GM19324 (cell line): Measurements from ENCODE around the gene GAS1.

ENCODE experiments used
- ATAC-seq: cut with Tn5 transposase; IDR thresholded peaks from one replicate; pipeline ENCODE4 v1.9.1; 2021; ENCODE audit warnings: mild to moderate bottlenecking, moderate library complexity; ENCODE audit not compliant: unreplicated experiment, low FRiP score

GAS1 gene

DNA sequence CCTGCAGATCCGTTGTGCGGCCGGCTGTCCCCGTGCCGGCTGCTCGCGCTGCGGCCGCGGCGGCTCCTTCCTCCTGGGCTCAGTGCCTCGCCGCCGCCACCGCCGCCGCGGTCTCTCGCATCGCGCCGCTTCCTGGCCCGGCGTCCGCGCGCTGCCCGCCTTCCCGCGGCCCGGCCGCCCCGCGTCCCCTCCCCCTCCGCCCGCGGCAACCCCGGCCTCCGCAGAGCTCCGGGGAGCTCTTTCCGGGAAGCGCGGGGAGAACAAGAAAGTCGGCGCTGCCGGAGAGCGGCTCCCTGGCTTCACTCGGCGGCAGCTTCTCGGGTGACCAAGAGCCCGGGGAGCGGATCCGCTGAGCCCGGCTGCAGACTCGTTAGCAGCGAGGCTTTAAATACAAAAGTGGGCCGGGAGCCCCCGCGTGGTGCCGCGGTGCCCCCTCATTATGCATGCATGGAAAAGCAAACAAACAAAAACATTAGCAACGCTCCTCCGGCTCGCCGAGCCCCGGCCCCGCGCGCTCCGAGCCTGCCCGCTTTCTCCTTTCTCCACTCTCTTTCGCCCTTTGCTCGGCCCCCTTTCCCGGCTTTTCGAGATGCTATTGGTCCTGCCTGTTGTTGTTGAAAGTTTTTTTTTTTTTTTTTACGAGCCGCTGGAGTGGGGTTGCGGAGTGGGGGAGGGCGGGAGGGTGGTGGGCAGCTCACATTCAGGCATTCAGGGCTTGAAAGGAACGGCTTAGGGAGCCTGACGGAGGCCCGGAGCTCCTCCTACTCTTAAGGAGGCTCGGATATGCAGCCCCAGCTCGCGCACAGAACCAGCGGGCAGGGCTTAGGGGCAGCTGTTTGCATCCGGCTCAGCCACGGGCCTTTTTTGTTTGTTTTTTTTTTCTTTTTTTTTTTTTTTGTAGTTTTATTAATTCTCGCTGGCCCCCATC is at the start of gene GAS1:
TSS of gene GAS1 (minus strand) at position 361 of the 928 bp plus-strand sequence. CDS start 727 bp downstream, outside the sequence.
- peak; percentile 45 for ATAC-seq

DNA sequence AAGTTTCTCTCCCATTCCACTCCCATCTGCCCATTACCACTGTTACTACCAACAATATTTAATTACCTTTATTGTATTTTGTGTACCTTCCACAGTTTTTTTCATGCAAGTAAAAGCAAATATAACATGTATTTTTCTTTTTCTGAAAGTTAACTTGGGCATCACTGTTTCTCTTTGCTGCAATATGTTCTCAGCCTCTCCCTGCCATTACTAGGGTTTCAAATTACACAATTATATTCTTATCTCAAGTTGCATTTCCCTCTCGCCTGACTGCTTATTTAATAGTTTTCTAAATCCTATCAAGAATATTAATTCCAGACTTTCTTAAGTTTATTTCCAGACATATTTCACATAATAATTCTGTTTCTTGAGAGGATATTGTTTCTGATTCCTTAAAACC is 46.9 kb upstream of the GAS1 start:
- ATAC-seq = no peak

- no peak for ATAC-seq
Measured at GRCh38 chr9:86993830-86994229, 46.5 kb upstream of the GAS1 start.

DNA sequence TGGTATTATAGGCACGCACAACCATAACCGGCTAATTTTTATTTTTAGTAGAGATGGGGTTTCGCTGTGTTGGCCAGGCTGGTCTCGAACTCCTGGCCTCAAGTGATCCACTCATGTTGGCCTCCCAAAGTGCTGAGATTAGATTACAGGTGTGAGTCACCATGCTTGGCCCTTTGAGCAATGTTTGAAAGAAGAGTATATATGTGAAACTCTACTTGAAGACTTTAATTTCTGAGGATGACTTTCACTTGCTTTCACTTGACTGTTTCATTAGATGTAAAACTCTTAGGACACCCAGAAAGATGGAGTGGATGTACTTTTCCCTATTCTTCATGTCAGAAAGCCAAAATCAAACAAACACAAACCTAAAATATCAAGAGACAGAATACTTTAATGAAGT is 43.8 kb upstream of the GAS1 start:
- no peak for ATAC-seq

- no peak for ATAC-seq
Measured at GRCh38 chr9:86990290-86990689, 43.0 kb upstream of the GAS1 start.

GRCh38 chr9:86987900-86988299 is 40.6 kb upstream of the GAS1 start:
- no peak for ATAC-seq

DNA sequence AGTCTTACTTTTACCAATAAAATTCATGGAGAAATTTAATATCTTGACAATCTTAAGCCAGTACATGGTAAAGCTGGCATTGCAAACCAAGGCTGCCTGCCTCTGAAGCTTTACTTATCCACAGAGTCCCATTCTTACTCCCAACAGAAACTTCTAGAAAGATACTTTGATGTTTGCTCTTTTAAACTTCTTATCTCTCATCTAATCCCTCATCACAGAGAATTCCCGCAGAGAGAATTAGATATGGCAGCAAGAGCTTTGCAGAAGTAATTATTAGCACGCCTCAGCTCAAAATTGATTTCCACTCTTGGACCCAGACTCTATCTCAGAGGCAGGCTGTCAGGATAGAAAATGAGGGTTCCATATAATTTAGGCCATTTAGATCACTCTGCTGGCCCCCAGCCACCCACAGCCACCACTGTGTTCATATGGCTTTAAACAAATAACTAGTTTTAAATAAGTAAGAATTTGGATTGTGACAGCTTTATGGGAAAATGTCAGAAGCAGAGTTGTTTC is 37.9 kb upstream of the GAS1 start:
- no peak for ATAC-seq

DNA sequence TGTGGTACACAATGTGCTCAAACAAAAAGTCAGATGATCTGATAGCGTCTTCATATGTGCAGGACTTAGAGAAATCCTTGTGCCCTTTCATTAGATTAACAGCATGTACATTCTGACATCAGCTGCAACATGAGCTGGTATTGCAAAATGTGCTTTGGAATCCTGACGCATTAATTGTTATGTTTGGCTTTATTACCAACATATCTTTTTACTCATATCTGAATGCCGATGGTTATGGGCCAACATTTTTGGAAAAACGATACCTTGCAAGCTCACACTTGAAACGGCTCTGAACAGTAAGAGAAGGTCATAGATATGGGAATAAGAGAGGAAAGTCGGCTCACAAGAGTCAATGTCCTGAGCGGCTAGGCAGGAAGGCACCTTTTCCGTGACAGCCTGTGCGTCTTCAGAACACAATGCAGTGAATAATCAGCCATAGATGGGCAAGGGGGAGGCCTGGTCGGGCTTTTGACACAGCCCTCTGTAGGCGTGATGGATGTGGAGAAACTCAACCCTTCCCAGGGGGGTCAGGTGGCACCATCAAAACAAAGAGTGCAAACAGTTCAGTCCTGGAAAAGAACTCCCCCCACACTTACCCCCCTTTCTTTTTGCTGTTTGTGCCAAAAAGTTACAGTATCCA is 36.4 kb upstream of the GAS1 start:
- no peak for ATAC-seq

DNA sequence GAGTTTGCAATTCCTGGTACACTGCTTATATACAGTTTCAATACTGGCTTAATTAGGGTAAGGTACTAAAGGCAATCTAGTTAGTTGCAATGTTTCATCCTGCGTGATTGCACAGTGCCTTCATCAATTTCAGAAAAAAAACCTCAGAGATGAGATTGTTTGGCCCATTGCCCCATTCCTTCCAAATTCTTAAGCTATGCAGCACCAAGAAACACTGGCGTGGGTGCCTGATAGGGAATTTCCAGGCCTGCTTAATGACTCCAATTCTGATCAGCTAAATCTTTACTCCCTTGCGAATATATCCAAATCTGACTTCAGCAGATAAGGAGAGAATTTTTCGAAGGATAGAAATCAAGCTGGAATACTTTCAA is 35.9 kb upstream of the GAS1 start:
- no peak for ATAC-seq

- no peak for ATAC-seq
Measured at GRCh38 chr9:86980802-86981201, 33.5 kb upstream of the GAS1 start.

GRCh38 chr9:86979657-86980056 is 32.4 kb upstream of the GAS1 start:
- no peak for ATAC-seq

- ATAC-seq = no peak
Measured at GRCh38 chr9:86978922-86979474, 31.7 kb upstream of the GAS1 start.

- ATAC-seq = no peak
Measured at GRCh38 chr9:86978413-86978812, 31.1 kb upstream of the GAS1 start.

- ATAC-seq = no peak
Measured at GRCh38 chr9:86977205-86977835, 30.0 kb upstream of the GAS1 start.

GRCh38 chr9:86975606-86976005 is 28.3 kb upstream of the GAS1 start:
- no peak for ATAC-seq

DNA sequence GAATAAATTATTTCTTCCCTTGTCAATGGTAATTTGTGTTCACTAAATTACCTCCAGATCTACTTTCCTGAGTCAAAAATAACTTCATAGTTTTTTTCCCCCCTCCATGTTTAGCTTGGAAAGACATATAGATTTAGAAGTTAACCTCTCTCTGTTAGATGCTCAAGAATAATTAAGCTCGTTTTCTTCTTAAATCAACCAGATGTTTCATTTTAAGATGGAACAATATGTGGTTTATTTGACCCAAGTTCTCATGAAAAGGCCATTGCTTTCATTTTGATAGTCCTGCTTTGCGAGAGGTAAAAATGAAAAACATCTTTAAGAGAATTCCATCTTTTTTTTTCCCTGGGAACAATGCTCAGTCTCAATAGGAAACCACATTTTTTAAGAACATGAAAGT is 27.7 kb upstream of the GAS1 start:
- no peak for ATAC-seq

DNA sequence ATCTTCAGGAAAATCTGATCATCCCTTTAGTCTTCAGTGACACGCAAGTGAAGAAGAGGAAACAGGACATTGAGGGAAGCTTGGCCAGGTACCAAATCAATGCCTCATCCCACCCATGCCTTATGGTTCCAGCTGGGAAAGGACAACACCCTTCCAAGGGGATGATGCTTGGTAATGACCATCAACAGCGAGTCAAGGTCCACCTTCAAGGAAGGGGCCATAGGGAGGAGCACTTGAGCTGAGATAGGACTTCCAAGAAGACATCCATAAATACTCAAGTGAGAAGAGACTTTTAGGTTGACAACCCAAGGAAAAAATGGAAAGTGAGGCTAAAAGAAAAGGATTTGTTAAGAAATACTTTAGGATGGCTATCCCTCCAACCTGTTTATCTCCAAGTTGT is 27.1 kb upstream of the GAS1 start:
- ATAC-seq = no peak

GRCh38 chr9:86971742-86972141 is 24.4 kb upstream of the GAS1 start:
- no peak for ATAC-seq

- ATAC-seq = no peak
Measured at GRCh38 chr9:86968258-86968920, 21.1 kb upstream of the GAS1 start.

- ATAC-seq = no peak
Measured at GRCh38 chr9:86966852-86967511, 19.7 kb upstream of the GAS1 start.
